Measurements from ENCODE around the gene FRMD4A. TPM values are rescaled to one million over a fixed set of nuclear protein-coding genes. Genes with fewer than 3 reads are reported as not detected.

The FRMD4A gene
- total and polyA plus RNA-seq, 2 experiments from 2014 or later: 5.4 to 10.3 TPM

- no peaks in the 10 kb centered on the region for H3K79me2 ChIP-seq
- no peak overlapping the region for H3K4me2 ChIP-seq
- no peak overlapping the region for H2AFZ ChIP-seq
- no peaks in the 10 kb centered on the region for H3K9me2 ChIP-seq (replicated peaks; ENCODE audit: insufficient read depth)
- H3K9me3 ChIP-seq (ENCODE audit: low read depth): no peaks in the 10 kb centered on the region
- no peaks in the 10 kb centered on the region for H3K27me3 ChIP-seq
- H3K4me1 ChIP-seq (ENCODE audit: insufficient read depth): no peaks in the 10 kb centered on the region
- DNase-seq (ENCODE audit: low spot score): no peak
- H3K27ac ChIP-seq: no peak overlapping the region
- WGBS (ENCODE audit: low lambda C conversion rate, missing lambda C conversion rate): 75% methylated on average over 1 of the region's 1 CpG
- no peaks in the 10 kb centered on the region for H4K20me1 ChIP-seq (ENCODE audit: insufficient read depth, poor library complexity, severe bottlenecking)
- H3K4me3 ChIP-seq: no peak overlapping the region
- TF ChIP-seq EZH2phosphoT487 (IDR thresholded peaks at IDR 0.05; ENCODE audit: low read depth, severe bottlenecking, unreplicated experiment): no peak
- no peak for TF ChIP-seq CTCF (IDR thresholded peaks at IDR 0.05; ENCODE audit: poor library complexity)
- TF ChIP-seq EZH2 (IDR thresholded peaks at IDR 0.05; ENCODE audit: borderline replicate concordance): no peak
- H3K36me3 ChIP-seq (replicated peaks; ENCODE audit: insufficient read depth, low read depth): no peaks in the 10 kb centered on the region
Measured at GRCh38 chr10:14353291-14353913, 22.7 kb upstream of the FRMD4A start.

GRCh38 chr10:14350006-14350405 is 19.3 kb upstream of the FRMD4A start:
- H3K27ac ChIP-seq: no peak overlapping the region
- H4K20me1 ChIP-seq (ENCODE audit: insufficient read depth, poor library complexity, severe bottlenecking): no peaks in the 10 kb centered on the region
- H3K4me3 ChIP-seq: no peak overlapping the region
- H3K9me2 ChIP-seq (replicated peaks; ENCODE audit: insufficient read depth): no peaks in the 10 kb centered on the region
- H3K9me3 ChIP-seq (ENCODE audit: low read depth): no peaks in the 10 kb centered on the region
- no peaks in the 10 kb centered on the region for H3K36me3 ChIP-seq (replicated peaks; ENCODE audit: insufficient read depth, low read depth)
- H3K27me3 ChIP-seq: no peaks in the 10 kb centered on the region
- WGBS (ENCODE audit: low lambda C conversion rate, missing lambda C conversion rate): 77% methylated on average over 4 of the region's 4 CpGs
- H3K4me1 ChIP-seq (ENCODE audit: insufficient read depth): no peaks in the 10 kb centered on the region
- no peak for TF ChIP-seq CTCF (IDR thresholded peaks at IDR 0.05; ENCODE audit: poor library complexity)
- TF ChIP-seq EZH2 (IDR thresholded peaks at IDR 0.05; ENCODE audit: borderline replicate concordance): no peak
- no peak for TF ChIP-seq EZH2phosphoT487 (IDR thresholded peaks at IDR 0.05; ENCODE audit: low read depth, severe bottlenecking, unreplicated experiment)
- H3K4me2 ChIP-seq: no peak overlapping the region
- H3K79me2 ChIP-seq: no peaks in the 10 kb centered on the region
- no peak overlapping the region for H2AFZ ChIP-seq
- no peak for DNase-seq (ENCODE audit: low spot score)

- Histone ChIP-seq H3K4me1 (ENCODE audit: insufficient read depth) (no peaks in the 10 kb centered on the region), H3K27ac (no peak overlapping the region), H3K9me3 (ENCODE audit: low read depth) (no peaks in the 10 kb centered on the region), H3K9me2 (replicated peaks; ENCODE audit: insufficient read depth) (no peaks in the 10 kb centered on the region), H3K27me3 (no peaks in the 10 kb centered on the region), H3K79me2 (no peaks in the 10 kb centered on the region), H3K4me3 (no peak overlapping the region), H3K36me3 (replicated peaks; ENCODE audit: insufficient read depth, low read depth) (no peaks in the 10 kb centered on the region), H3K4me2 (no peak overlapping the region), H2AFZ (no peak overlapping the region), H4K20me1 (ENCODE audit: insufficient read depth, poor library complexity, severe bottlenecking) (no peaks in the 10 kb centered on the region)
- TF ChIP-seq CTCF (IDR thresholded peaks at IDR 0.05; ENCODE audit: poor library complexity): no peak
- TF ChIP-seq EZH2 (IDR thresholded peaks at IDR 0.05; ENCODE audit: borderline replicate concordance): no peak
- TF ChIP-seq EZH2phosphoT487 (IDR thresholded peaks at IDR 0.05; ENCODE audit: low read depth, severe bottlenecking, unreplicated experiment): no peak
- 88% methylated on average over 2 of the region's 2 CpGs for WGBS (ENCODE audit: low lambda C conversion rate, missing lambda C conversion rate)
- no peak for DNase-seq (ENCODE audit: low spot score)
Measured at GRCh38 chr10:14349081-14349480, 18.4 kb upstream of the FRMD4A start.

Data from hepatocyte (in vitro differentiated cells).